ENCODE measurements around the gene SLC25A12. TPM values are rescaled to one million over a fixed set of nuclear protein-coding genes. Genes with fewer than 3 reads are reported as not detected.
"Not testable (repeated sequence)": the region's sequence is repeated elsewhere in the genome, so short reads cannot be mapped to it uniquely, and the experiment has no call there.

SLC25A12 gene
- total and polyA plus RNA-seq, 11 donors = 45.8 to 128 (median 117) TPM

- Histone ChIP-seq H3K27ac (no peak overlapping the region), H3K27me3 (no peaks in the 10 kb centered on the region), H3K4me1 (peaks cover 0 to 11% (median 0%) of the 10 kb centered on the region in 12 donors), H3K4me3 (no peak overlapping the region), H3K9me3 (no peaks in the 10 kb centered on the region), H3K36me3 (peaks cover 0 to 70% (median 29%) of the 10 kb centered on the region in 9 donors)
- ATAC-seq (peak in 1 of 4 donors; percentile 58), DNase-seq (no peak)
- intact Hi-C loops (cut with DNase I) = loop anchor here (5.0 to 10.0 kb wide), 5 partner anchors 79 to 294 kb away; partner anchors contain the start of genes DLX2 (in 7 of the 10), HAT1 (in 1 of the 10) and SLC25A12 (in 1 of the 10)
- WGBS, 4 donors = 84 to 91% (median 88%) methylated on average over 3 of the region's 3 CpGs
- TF ChIP-seq POLR2A (IDR thresholded peaks at IDR 0.05) = no peak
- no peak for TF ChIP-seq CTCF (IDR thresholded peaks at IDR 0.05)
These were observed 80.9 kb downstream of the SLC25A12 start for GRCh38 chr2:171813126-171813525.

GRCh38 chr2:171811245-171811628, 82.8 kb downstream of the SLC25A12 start:
- Histone ChIP-seq H3K4me1 (peaks cover 0 to 14% (median 0%) of the 10 kb centered on the region in 12 donors), H3K27me3 (no peaks in the 10 kb centered on the region), H3K4me3 (no peak overlapping the region), H3K9me3 (no peaks in the 10 kb centered on the region), H3K36me3 (peaks cover 0 to 68% (median 39%) of the 10 kb centered on the region in 9 donors), H3K27ac (no peak overlapping the region)
- TF ChIP-seq CTCF (IDR thresholded peaks at IDR 0.05) (peak in 9 of 12 donors; percentile 16 to 54 (median 41)), POLR2A (IDR thresholded peaks at IDR 0.05) (no peak)
- DNase-seq (no peak), ATAC-seq (peak in 2 of 4 donors; percentile 22 to 28)
- intact Hi-C loops (cut with DNase I) = loop anchor here (2.0 to 10.0 kb wide), 6 partner anchors 81 to 296 kb away; partner anchors contain the start of genes DLX2 (in 8 of the 10), HAT1 (in 1 of the 10) and SLC25A12 (in 1 of the 10)
- 37 to 53% (median 47%) methylated on average over 4 of the region's 4 CpGs for WGBS, 4 donors

- H3K27me3 ChIP-seq = no peaks in the 10 kb centered on the region
- peaks cover 0 to 14% (median 0%) of the 10 kb centered on the region in 12 donors for H3K4me1 ChIP-seq
- H3K27ac ChIP-seq = no peak overlapping the region
- intact Hi-C loops (cut with DNase I) = loop anchor here (2.0 to 10.0 kb wide), 6 partner anchors 82 to 297 kb away; partner anchors contain the start of genes DLX2 (in 8 of the 10), HAT1 (in 1 of the 10) and SLC25A12 (in 1 of the 10)
- H3K9me3 ChIP-seq = no peaks in the 10 kb centered on the region
- no peak overlapping the region for H3K4me3 ChIP-seq
- ATAC-seq (no peak), DNase-seq (no peak)
- WGBS, 4 donors = 60 to 72% (median 65%) methylated on average over 5 of the region's 5 CpGs
- peaks cover 0 to 74% (median 44%) of the 10 kb centered on the region in 9 donors for H3K36me3 ChIP-seq
- TF ChIP-seq POLR2A (IDR thresholded peaks at IDR 0.05) (no peak), CTCF (IDR thresholded peaks at IDR 0.05) (no peak)
These were observed 83.4 kb downstream of the SLC25A12 start for GRCh38 chr2:171810422-171811244.

GRCh38 chr2:171808885-171809284, 85.2 kb downstream of the SLC25A12 start:
- H3K27me3 ChIP-seq; intact Hi-C loops (cut with DNase I); DNase-seq; H3K9me3 ChIP-seq; ATAC-seq; H3K27ac ChIP-seq; H3K4me3 ChIP-seq; H3K4me1 ChIP-seq: not testable (repeated sequence)
- peaks cover 0 to 76% (median 48%) of the 10 kb centered on the region in 9 donors for H3K36me3 ChIP-seq
